Fibroblast of villous mesenchyme (primary cell): ENCODE data around the gene STYXL1. TPM values are rescaled to one million over a fixed set of nuclear protein-coding genes. Genes with fewer than 3 reads are reported as not detected.
"Not testable (repeated sequence)": the region's sequence is repeated elsewhere in the genome, so short reads cannot be mapped to it uniquely, and the experiment has no call there.

Source experiments
- DNase-seq: peaks from one replicate; pipeline ENCODE4 v3.0.0-alpha.2; 2010; ENCODE audit warnings: low read depth
- H3K4me3 ChIP-seq: 2 replicates; pipeline ENCODE4 v1.5.1; 2011; ENCODE audit warnings: low read depth, mild to moderate bottlenecking, low read length
- total RNA-seq: library from RNA; depleted of rRNA; stranded (reverse); fragments of >200 nt; gene quantifications from 2 replicates; pipeline ENCODE4 v1.2.3, GENCODE V29; 2012
- TF ChIP-seq, protein P1 (sequence below): IDR thresholded peaks from 2 replicates; pipeline ENCODE4 v1.5.1; 2012; ENCODE audit warnings: low read depth, mild to moderate bottlenecking, low read length; ENCODE audit not compliant: insufficient read depth

Gene STYXL1
- total RNA-seq, 1 donor: 35.4 TPM

DNA sequence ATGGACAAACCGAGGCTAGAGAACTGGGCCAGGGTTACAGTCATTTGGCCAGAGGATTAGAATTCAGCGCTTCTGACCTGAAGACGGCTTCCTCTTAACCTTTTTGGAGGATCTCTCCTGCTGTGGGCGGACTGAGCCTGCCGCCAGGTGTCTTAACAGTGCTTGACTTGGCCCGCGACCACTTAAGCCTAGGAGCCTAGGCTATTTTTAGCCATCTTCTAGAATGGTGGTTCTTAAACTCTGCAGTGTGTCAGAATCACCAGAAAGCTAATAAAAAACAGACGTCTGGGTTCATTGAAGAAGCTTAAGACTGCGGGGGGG, 828 bp upstream of the STYXL1 start:
- no peak for DNase-seq
- TF ChIP-seq, protein P1, sequence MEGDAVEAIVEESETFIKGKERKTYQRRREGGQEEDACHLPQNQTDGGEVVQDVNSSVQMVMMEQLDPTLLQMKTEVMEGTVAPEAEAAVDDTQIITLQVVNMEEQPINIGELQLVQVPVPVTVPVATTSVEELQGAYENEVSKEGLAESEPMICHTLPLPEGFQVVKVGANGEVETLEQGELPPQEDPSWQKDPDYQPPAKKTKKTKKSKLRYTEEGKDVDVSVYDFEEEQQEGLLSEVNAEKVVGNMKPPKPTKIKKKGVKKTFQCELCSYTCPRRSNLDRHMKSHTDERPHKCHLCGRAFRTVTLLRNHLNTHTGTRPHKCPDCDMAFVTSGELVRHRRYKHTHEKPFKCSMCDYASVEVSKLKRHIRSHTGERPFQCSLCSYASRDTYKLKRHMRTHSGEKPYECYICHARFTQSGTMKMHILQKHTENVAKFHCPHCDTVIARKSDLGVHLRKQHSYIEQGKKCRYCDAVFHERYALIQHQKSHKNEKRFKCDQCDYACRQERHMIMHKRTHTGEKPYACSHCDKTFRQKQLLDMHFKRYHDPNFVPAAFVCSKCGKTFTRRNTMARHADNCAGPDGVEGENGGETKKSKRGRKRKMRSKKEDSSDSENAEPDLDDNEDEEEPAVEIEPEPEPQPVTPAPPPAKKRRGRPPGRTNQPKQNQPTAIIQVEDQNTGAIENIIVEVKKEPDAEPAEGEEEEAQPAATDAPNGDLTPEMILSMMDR: no peak
- H3K4me3 ChIP-seq: peak overlapping the region; percentile 98

DNA sequence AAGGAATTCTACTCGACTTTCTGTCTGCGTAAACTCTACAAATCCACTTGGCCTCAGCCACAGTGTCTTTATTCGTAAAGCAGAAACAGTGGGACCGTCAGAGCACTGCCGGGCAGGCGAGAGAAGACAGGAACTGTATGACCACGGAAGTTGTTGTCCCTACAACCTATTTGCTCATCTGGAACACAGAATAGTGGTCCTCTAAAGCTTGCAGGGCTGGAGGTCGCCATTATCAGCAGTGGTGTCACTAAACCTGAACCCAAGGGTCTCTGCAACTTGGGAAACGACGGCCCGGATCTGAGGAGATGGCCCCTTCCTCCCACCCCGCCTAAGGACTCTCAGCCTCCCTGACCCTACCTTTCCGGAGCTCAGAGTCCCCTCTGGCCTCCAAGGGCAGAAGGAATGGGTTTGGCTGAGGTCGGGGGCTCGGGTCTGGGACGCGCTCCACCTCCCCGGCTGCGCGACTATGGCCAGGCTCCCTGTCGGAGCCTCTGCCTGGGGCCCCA, 442 bp downstream of the STYXL1 start:
- H3K4me3 ChIP-seq: peak overlapping the region; percentile 98
- TF ChIP-seq, protein P1: no peak
- peak; percentile 29 for DNase-seq

DNA sequence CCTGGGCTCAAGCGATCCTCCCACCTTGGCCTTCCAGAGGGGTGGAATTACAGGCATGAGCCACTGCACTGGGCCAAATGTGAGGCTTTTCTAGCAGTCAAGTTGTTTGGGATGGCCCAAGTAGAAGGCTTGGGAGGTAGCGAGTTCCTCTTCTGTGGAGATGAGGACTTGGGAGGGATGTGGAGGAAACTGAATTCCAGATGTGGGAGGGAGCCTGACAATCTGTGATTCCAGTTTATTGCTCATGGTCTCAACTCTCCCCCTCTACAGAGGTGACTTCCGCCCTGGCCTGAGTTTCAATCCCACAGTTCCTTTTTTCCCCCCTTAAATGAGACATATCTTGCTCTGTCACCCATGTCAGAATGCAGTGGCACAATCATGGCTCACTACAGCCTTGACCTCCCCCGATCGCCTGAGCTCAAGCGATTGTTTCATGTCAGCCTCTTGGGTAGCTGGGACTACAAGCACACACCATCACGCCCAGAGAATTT, 3.4 kb downstream of the STYXL1 start:
- H3K4me3 ChIP-seq: no peak overlapping the region
- DNase-seq: no peak
- TF ChIP-seq, protein P1: no peak

DNA sequence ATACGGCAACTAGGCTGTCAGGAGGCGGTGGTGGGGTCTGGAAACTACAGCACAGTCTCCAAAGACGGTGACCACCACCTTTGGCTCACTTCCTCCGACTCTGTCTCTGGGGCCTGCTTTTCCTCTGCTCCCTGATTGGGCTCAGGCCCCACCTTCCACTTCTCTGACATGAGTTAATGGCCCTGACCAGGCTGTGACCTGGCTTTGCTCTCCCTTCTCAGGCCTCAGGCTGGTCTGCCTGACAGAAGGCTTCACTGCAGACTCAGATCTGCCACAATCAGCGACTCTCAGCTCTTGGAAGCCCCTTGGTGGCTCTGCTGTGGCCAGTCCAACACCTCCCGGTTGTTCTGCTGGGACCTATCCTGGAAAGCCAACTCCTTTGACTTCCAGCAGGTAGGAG, 7.7 kb downstream of the STYXL1 start:
- H3K4me3 ChIP-seq: no peak overlapping the region
- TF ChIP-seq, protein P1: no peak
- DNase-seq: no peak

DNA sequence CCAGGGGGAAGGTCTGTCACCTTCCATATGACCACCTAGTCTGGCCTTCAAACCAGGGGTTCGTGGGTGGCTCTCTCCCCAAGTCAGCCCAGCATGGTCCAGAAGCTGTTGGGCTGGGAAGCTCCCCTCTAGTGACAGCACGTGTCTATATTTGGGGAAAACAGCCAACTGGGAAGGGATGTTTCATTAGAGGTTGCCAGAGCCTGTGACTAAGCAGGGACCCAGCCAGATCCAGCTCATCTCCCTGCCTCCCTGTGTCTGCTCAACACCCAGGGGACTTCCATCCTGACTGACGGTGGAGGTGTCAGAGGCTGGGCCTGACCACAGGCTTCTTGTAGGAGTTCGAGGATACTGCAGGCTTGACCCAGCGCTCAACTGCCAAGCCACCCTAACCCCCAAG, 10.5 kb downstream of the STYXL1 start:
- DNase-seq: peak; percentile 77
- TF ChIP-seq, protein P1: no peak
- H3K4me3 ChIP-seq: no peak overlapping the region

DNA sequence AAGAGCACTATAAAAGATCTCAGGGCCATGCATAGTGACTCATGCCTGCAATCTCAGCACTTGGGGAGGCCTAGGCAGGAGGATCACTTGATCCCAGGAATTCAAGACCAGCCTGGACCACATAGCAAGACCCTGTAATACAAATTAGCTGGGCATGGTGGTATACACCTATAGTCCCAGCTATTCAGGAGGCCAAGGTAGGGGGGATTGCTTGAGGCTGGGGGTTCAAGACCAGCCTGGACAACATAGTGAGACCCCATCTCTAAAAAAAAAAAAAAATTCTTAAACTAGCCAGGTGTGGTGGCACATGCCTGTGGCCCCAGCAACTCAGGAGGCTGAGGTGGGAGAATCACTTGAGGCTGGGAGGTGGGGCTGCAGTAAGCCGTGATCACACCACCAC, 15.8 kb downstream of the STYXL1 start:
- H3K4me3 ChIP-seq: no peak overlapping the region
- TF ChIP-seq, protein P1: no peak
- DNase-seq: no peak

DNA sequence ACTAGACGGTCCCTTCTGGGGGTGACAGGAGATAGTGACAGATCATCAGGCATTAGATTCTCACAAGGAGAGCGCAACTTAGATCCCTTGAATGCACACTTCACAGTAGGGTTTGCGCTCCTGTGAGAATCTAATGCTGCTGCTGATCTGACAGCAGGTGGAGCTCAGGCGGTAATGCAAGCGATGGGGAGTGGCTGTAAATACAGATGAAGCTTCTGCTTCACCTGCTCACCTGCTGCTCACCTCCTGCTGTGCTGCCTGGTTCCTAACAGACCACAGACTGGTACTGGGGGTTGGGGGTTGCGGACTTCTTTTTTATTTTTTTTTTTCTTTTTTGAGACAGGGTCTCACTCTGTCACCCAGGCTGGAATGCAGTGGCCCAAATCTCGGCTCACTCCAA, 18.1 kb downstream of the STYXL1 start:
- not testable (repeated sequence) for H3K4me3 ChIP-seq, DNase-seq
